Measurements from ENCODE around the gene UIMC1.

UIMC1 gene

GRCh38 chr5:177006265-177006972 is at the start of gene UIMC1 (continued):
- peak; percentile 62; the same call in 1 of the 2 replicates for TF ChIP-seq ZNF324 (tag by site-specific recombination; IDR thresholded peaks at IDR 0.05)
- peak; percentile 71 for TF ChIP-seq ZNF366 (tag by site-specific recombination; conservative IDR thresholded peaks at IDR 0.05)
- 0 out of 2 replicates have a peak, but pooled peaks have one; percentile 20 for TF ChIP-seq REST (tag by site-specific recombination; IDR thresholded peaks at IDR 0.05)
- TF ChIP-seq HOXC10 (CRISPR knock-in tag; IDR thresholded peaks at IDR 0.05): no peak
- TF ChIP-seq KLF8 (tag by site-specific recombination; IDR thresholded peaks at IDR 0.05): peak; percentile 92
- peak; percentile 57; the same call in 1 of the 2 replicates for TF ChIP-seq YY2 (tag by site-specific recombination; IDR thresholded peaks at IDR 0.05)
- TF ChIP-seq ZNF596 (tag by site-specific recombination; IDR thresholded peaks at IDR 0.05): peak; percentile 62
- peak; percentile 8 for TF ChIP-seq PRDM4 (tag by site-specific recombination; IDR thresholded peaks at IDR 0.05)
- peak; percentile 90; the same call in 1 of the 2 replicates for TF ChIP-seq KLF16 (tag by site-specific recombination; IDR thresholded peaks at IDR 0.05)
- TF ChIP-seq INSM2 (tag by site-specific recombination; IDR thresholded peaks at IDR 0.05): peak; percentile 57
- peak; percentile 90 for TF ChIP-seq ZEB2 (tag by site-specific recombination; IDR thresholded peaks at IDR 0.05)
- peak; percentile 73; the same call in 1 of the 2 replicates for TF ChIP-seq KLF1 (tag by site-specific recombination; IDR thresholded peaks at IDR 0.05)
- TF ChIP-seq ZNF692 (tag by site-specific recombination; IDR thresholded peaks at IDR 0.05): peak; percentile 55; the same call in 1 of the 2 replicates
- TF ChIP-seq ZNF350 (tag by site-specific recombination; IDR thresholded peaks at IDR 0.05): peak; percentile 100
- peak; percentile 98; the same call in 1 of the 2 replicates for TF ChIP-seq ZNF394 (tag by site-specific recombination; IDR thresholded peaks at IDR 0.05; ENCODE audit: borderline replicate concordance)
- no peak for TF ChIP-seq ZNF133 (tag by site-specific recombination; IDR thresholded peaks at IDR 0.05)
- no peak; the same call in 1 of the 2 replicates for TF ChIP-seq ZNF391 (tag by site-specific recombination; IDR thresholded peaks at IDR 0.05; ENCODE audit: borderline replicate concordance, low read depth)
- no peak for TF ChIP-seq ZNF416 (tag by site-specific recombination; IDR thresholded peaks at IDR 0.05)
- TF ChIP-seq ZNF16 (tag by site-specific recombination; IDR thresholded peaks at IDR 0.05; ENCODE audit: low read depth): no peak
- TF ChIP-seq ZBTB8A (tag by site-specific recombination; IDR thresholded peaks at IDR 0.05): peak; percentile 64
- peak; percentile 94 for TF ChIP-seq ZNF610 (tag by site-specific recombination; IDR thresholded peaks at IDR 0.05; ENCODE audit: borderline replicate concordance)
- 0 out of 2 replicates have a peak, but pooled peaks have one; percentile 42 for TF ChIP-seq ZFP41 (tag by site-specific recombination; IDR thresholded peaks at IDR 0.05; ENCODE audit: borderline replicate concordance)
- TF ChIP-seq ZNF112 (tag by site-specific recombination; IDR thresholded peaks at IDR 0.05): no peak
- TF ChIP-seq ZBTB11 (tag by site-specific recombination; conservative IDR thresholded peaks at IDR 0.05; ENCODE audit: low read depth): peak; percentile 47
- no peak for TF ChIP-seq ZNF19 (tag by site-specific recombination; IDR thresholded peaks at IDR 0.05; ENCODE audit: low read depth)

Measured in HEK293 (cell line).